ENCODE data around the gene YY1. TPM values are rescaled to one million over a fixed set of nuclear protein-coding genes. Genes with fewer than 3 reads are reported as not detected.
"Not testable (repeated sequence)": the region's sequence is repeated elsewhere in the genome, so short reads cannot be mapped to it uniquely, and the experiment has no call there.

YY1 gene
- total RNA-seq, 4 donors from 2014 or later = 40.2 to 61.7 (median 53.2) TPM

GRCh38 chr14:100230361-100230760, 8.6 kb upstream of the YY1 start:
- Histone ChIP-seq H3K9me3 (no peaks in the 10 kb centered on the region), H3K27me3 (no peaks in the 10 kb centered on the region), H3K27ac (no peak overlapping the region), H3K4me3 (no peak overlapping the region), H3K4me1 (no peaks in the 10 kb centered on the region), H3K36me3 (no peaks in the 10 kb centered on the region)
- intact Hi-C loops (cut with DNase I; ENCODE audit: low total_unique reads) = no loop called here
- DNase-seq = no peak
- TF ChIP-seq, protein P1, sequence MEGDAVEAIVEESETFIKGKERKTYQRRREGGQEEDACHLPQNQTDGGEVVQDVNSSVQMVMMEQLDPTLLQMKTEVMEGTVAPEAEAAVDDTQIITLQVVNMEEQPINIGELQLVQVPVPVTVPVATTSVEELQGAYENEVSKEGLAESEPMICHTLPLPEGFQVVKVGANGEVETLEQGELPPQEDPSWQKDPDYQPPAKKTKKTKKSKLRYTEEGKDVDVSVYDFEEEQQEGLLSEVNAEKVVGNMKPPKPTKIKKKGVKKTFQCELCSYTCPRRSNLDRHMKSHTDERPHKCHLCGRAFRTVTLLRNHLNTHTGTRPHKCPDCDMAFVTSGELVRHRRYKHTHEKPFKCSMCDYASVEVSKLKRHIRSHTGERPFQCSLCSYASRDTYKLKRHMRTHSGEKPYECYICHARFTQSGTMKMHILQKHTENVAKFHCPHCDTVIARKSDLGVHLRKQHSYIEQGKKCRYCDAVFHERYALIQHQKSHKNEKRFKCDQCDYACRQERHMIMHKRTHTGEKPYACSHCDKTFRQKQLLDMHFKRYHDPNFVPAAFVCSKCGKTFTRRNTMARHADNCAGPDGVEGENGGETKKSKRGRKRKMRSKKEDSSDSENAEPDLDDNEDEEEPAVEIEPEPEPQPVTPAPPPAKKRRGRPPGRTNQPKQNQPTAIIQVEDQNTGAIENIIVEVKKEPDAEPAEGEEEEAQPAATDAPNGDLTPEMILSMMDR (IDR thresholded peaks at IDR 0.05) = no peak
- no peak for TF ChIP-seq POLR2A (IDR thresholded peaks at IDR 0.05)

DNA sequence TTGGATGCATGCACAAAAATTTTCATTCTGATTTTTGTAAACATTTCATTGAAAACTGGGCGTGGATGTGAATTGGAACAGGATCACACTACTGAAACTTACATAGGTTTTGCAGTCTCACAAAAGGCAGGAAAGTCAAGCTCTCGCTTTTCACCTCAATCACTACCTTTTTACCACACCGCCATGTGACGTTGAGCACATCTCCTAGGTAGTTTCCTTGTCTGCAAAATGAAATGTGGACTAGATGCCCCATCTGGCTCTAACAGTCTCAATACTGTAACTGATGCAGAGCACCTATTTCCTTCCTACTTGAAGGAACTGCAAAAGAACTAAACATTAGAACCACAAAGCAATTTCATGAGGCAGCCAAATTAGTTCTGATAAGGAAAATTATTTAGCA, 4.4 kb upstream of the YY1 start:
- Histone ChIP-seq H3K36me3 (no peaks in the 10 kb centered on the region), H3K4me3 (no peak overlapping the region), H3K9me3 (no peaks in the 10 kb centered on the region), H3K27me3 (no peaks in the 10 kb centered on the region), H3K27ac (no peak overlapping the region), H3K4me1 (no peaks in the 10 kb centered on the region)
- no peak for DNase-seq
- intact Hi-C loops (cut with DNase I; ENCODE audit: low total_unique reads) = no loop called here
- no peak for TF ChIP-seq POLR2A (IDR thresholded peaks at IDR 0.05)
- TF ChIP-seq, protein P1 (IDR thresholded peaks at IDR 0.05) = no peak

DNA sequence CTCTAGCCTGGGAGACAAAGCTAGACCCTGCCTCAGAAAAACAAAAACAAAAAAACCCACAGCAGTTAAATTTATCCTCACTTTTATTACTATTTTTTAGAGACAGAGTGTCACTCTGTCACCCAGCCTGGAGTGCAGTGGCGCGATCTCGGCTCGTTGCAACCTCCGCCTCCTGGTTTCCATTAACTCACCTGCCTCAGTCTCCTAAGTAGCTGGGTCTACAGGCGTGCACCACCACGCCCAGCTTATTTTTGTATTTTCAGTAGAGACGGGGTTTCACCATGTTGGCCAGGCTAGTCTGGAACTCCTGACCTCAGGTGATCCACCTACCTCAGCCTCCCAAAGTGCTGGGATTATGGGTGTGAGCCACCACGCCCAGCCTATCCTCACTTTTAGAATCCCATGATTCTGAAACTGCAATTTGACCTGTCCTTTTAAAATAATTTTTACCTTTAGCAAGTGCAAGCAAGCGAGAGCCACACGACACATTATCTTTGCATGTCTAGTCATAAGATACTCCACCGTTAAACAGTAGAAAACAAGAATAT, 2.6 kb upstream of the YY1 start:
- H3K4me3 ChIP-seq; H3K27ac ChIP-seq; H3K36me3 ChIP-seq; intact Hi-C loops (cut with DNase I; ENCODE audit: low total_unique reads); H3K4me1 ChIP-seq; H3K27me3 ChIP-seq; DNase-seq; H3K9me3 ChIP-seq: not testable (repeated sequence)

- H3K27ac ChIP-seq = no peak overlapping the region
- no peak for TF ChIP-seq POLR2A (IDR thresholded peaks at IDR 0.05)
- TF ChIP-seq, protein P1 (IDR thresholded peaks at IDR 0.05) = no peak
- no peak for DNase-seq
- H3K9me3 ChIP-seq = no peaks in the 10 kb centered on the region
- H3K4me1 ChIP-seq = peaks cover 0 to 5% of the 10 kb centered on the region in 2 donors
- intact Hi-C loops (cut with DNase I; ENCODE audit: low total_unique reads) = no loop called here
- H3K4me3 ChIP-seq = no peak overlapping the region
- no peaks in the 10 kb centered on the region for H3K27me3 ChIP-seq
- H3K36me3 ChIP-seq = no peaks in the 10 kb centered on the region
Observed at GRCh38 chr14:100236881-100237280, 2.1 kb upstream of the YY1 start.

- Histone ChIP-seq H3K4me3 (peak overlapping the region; percentile 83 to 99), H3K9me3 (no peaks in the 10 kb centered on the region), H3K27me3 (no peaks in the 10 kb centered on the region), H3K36me3 (no peaks in the 10 kb centered on the region), H3K27ac (peak overlapping the region; percentile 95 to 100), H3K4me1 (peaks cover 2 to 5% of the 10 kb centered on the region in 2 donors)
- TF ChIP-seq POLR2A (IDR thresholded peaks at IDR 0.05) = no peak
- TF ChIP-seq, protein P1 (IDR thresholded peaks at IDR 0.05) = no peak
- DNase-seq = peak in 1 of 2 donors; percentile 48
- intact Hi-C loops (cut with DNase I; ENCODE audit: low total_unique reads) = no loop called here
Observed at GRCh38 chr14:100237735-100238418, 1.1 kb upstream of the YY1 start.

Measured in uterus (tissue), 4 donors.